GM12878 (cell line): ENCODE data around the gene RCCD1.

Experiments
- CTCF ChIP-seq, 3 experiments: IDR thresholded peaks in 2 of 3; conservative IDR thresholded peaks in 1 of 3; 2 replicates each; pipeline ENCODE4 v1.5.1; 2011; ENCODE audit warnings: low read depth in 3 of 3, low read length in 3 of 3, mild to moderate bottlenecking in 3 of 3, control low read depth in 2 of 3, moderate library complexity in 2 of 3, inconsistent platforms in 1 of 3, mixed read lengths in 1 of 3; ENCODE audit not compliant: control insufficient read depth in 2 of 3, insufficient read depth in 1 of 3; ENCODE audit errors: extremely low read depth in 1 of 3
- DPF2 ChIP-seq: fragments of 450-650 bp; IDR thresholded peaks from 2 replicates; pipeline ENCODE4 v1.6.1; 2017; ENCODE audit warnings: mild to moderate bottlenecking
- ELK1 ChIP-seq: IDR thresholded peaks from 2 replicates; pipeline ENCODE4 v1.6.1; 2012; ENCODE audit warnings: low read depth, low read length, improper control_type of control experiment
- FOS ChIP-seq: IDR thresholded peaks from 3 replicates; pipeline ENCODE4 v1.6.1; 2011; ENCODE audit warnings: borderline replicate concordance; ENCODE audit not compliant: insufficient read length; ENCODE audit errors: extremely low read depth
- NR2C2 ChIP-seq: IDR thresholded peaks from 2 replicates; pipeline ENCODE4 v1.6.1; 2011; ENCODE audit warnings: borderline replicate concordance, low read depth; ENCODE audit not compliant: control insufficient read depth, insufficient read length
- POLR2A ChIP-seq: IDR thresholded peaks from 2 replicates; pipeline ENCODE4 v1.6.1; 2011; ENCODE audit warnings: low read depth, mild to moderate bottlenecking, low read length
- TF ChIP-seq, protein P1 (sequence below): IDR thresholded peaks from 2 replicates; pipeline ENCODE4 v1.6.1; 2011; ENCODE audit warnings: mild to moderate bottlenecking, low read depth, low read length, moderate library complexity; ENCODE audit not compliant: insufficient replicate concordance

- TF ChIP-seq CTCF (IDR thresholded peaks at IDR 0.05 in 2 of 3, conservative IDR thresholded peaks at IDR 0.05 in 1 of 3; ENCODE audit: control insufficient read depth in 2 of 3, extremely low read depth in 1 of 3, insufficient read depth in 1 of 3, low read depth in 3 of 3, low read length in 3 of 3) = no peak
- no peak; the same call in none of the 2 replicates for TF ChIP-seq POLR2A
- TF ChIP-seq NR2C2 = no peak
- no peak for TF ChIP-seq ELK1
- TF ChIP-seq FOS = no peak
- no peak for TF ChIP-seq DPF2
- TF ChIP-seq, protein P1, sequence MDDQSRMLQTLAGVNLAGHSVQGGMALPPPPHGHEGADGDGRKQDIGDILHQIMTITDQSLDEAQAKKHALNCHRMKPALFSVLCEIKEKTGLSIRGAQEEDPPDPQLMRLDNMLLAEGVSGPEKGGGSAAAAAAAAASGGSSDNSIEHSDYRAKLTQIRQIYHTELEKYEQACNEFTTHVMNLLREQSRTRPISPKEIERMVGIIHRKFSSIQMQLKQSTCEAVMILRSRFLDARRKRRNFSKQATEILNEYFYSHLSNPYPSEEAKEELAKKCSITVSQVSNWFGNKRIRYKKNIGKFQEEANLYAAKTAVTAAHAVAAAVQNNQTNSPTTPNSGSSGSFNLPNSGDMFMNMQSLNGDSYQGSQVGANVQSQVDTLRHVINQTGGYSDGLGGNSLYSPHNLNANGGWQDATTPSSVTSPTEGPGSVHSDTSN = no peak
Observed at GRCh38 chr15:90947577-90948357, 6.9 kb upstream of the RCCD1 start.
